ENCODE results near the gene CYTH1. TPM values are rescaled to one million over a fixed set of nuclear protein-coding genes. Genes with fewer than 3 reads are reported as not detected.
"Not testable (repeated sequence)": the region's sequence is repeated elsewhere in the genome, so short reads cannot be mapped to it uniquely, and the experiment has no call there.

Gene CYTH1
- total RNA-seq, 1 donor from 2014 or later, result 28.9 TPM

GRCh38 chr17:78780335-78780734 is 1.7 kb downstream of the CYTH1 start:
- Histone ChIP-seq H3K27ac (replicated peaks) (peak overlapping the region; percentile 93), H3K4me3 (peak overlapping the region; percentile 98), H3K4me1 (peaks cover 55% of the 10 kb centered on the region), H3K9me3 (replicated peaks) (no peaks in the 10 kb centered on the region), H3K27me3 (ENCODE audit: low read depth) (no peaks in the 10 kb centered on the region), H3K36me3 (no peaks in the 10 kb centered on the region)
- TF ChIP-seq CTCF (IDR thresholded peaks at IDR 0.05; ENCODE audit: borderline replicate concordance), result no peak
- intact Hi-C loops (cut with micrococcal nuclease), result no loop called here
- no peak for DNase-seq

GRCh38 chr17:78779850-78780249 is 2.2 kb downstream of the CYTH1 start:
- Histone ChIP-seq H3K27ac (replicated peaks) (peak overlapping the region; percentile 93), H3K27me3 (ENCODE audit: low read depth) (no peaks in the 10 kb centered on the region), H3K36me3 (no peaks in the 10 kb centered on the region), H3K4me1 (peaks cover 57% of the 10 kb centered on the region), H3K9me3 (replicated peaks) (no peaks in the 10 kb centered on the region), H3K4me3 (peak overlapping the region; percentile 98)
- TF ChIP-seq CTCF (IDR thresholded peaks at IDR 0.05; ENCODE audit: borderline replicate concordance), result no peak
- DNase-seq, result no peak
- intact Hi-C loops (cut with micrococcal nuclease), result no loop called here

- H3K27me3 ChIP-seq (ENCODE audit: low read depth); DNase-seq; H3K9me3 ChIP-seq (replicated peaks); H3K36me3 ChIP-seq; intact Hi-C loops (cut with micrococcal nuclease): not testable (repeated sequence)
- Histone ChIP-seq H3K4me1 (peaks cover 61% of the 10 kb centered on the region), H3K4me3 (peak overlapping the region; percentile 20), H3K27ac (replicated peaks) (peak overlapping the region; percentile 93)
Measured at GRCh38 chr17:78779286-78779651, 2.8 kb downstream of the CYTH1 start.

GRCh38 chr17:78777881-78778280 is 4.2 kb downstream of the CYTH1 start:
- Histone ChIP-seq H3K4me1 (peaks cover 58% of the 10 kb centered on the region), H3K27me3 (ENCODE audit: low read depth) (no peaks in the 10 kb centered on the region), H3K9me3 (replicated peaks) (no peaks in the 10 kb centered on the region), H3K27ac (replicated peaks) (no peak overlapping the region), H3K36me3 (no peaks in the 10 kb centered on the region), H3K4me3 (no peak overlapping the region)
- DNase-seq, result no peak
- intact Hi-C loops (cut with micrococcal nuclease), result no loop called here
- TF ChIP-seq CTCF (IDR thresholded peaks at IDR 0.05; ENCODE audit: borderline replicate concordance), result no peak

- H3K27ac ChIP-seq (replicated peaks), result peak overlapping the region; percentile 50
- intact Hi-C loops (cut with micrococcal nuclease), result no loop called here
Measured at GRCh38 chr17:78774956-78775571, 7.0 kb downstream of the CYTH1 start.

More at GRCh38 chr17:78774956-78775571, 7.0 kb downstream of the CYTH1 start:
- no peak for DNase-seq
- H3K4me1 ChIP-seq, result peaks cover 50% of the 10 kb centered on the region
- no peaks in the 10 kb centered on the region for H3K9me3 ChIP-seq (replicated peaks)
- peak overlapping the region; percentile 15 for H3K4me3 ChIP-seq
- H3K36me3 ChIP-seq, result no peaks in the 10 kb centered on the region
- no peak for TF ChIP-seq CTCF (IDR thresholded peaks at IDR 0.05; ENCODE audit: borderline replicate concordance)
- no peaks in the 10 kb centered on the region for H3K27me3 ChIP-seq (ENCODE audit: low read depth)

Measured in left ventricle myocardium inferior (tissue), 1 donor.